ENCODE measurements around the gene GLRA2. TPM values are rescaled to one million over a fixed set of nuclear protein-coding genes. Genes with fewer than 3 reads are reported as not detected.

The GLRA2 gene
- total RNA-seq, 1 donor from 2014 or later, result not detected

DNA sequence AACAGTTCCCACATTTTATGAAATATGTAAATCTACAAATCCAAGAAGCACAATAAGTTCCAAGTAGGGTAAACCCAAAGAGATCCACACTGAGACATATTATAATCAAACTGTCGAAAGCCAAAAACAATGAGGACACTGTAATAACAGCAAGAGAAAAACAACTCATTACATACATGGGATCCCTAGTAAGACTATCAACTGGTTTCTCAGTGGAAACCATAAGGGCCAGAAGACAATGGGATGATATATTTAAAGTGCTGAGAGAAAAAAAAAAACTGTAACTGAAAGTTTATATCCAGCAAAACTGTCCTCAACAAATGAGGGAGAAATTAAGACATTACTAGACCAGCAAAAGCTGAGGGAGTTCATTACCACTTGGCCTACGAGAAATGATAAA is 34.7 kb downstream of the GLRA2 start:
- Mint-ChIP-seq H3K27ac (ENCODE audit: unreplicated experiment) (no peak overlapping the region), H3K4me3 (ENCODE audit: unreplicated experiment) (no peak overlapping the region), H3K36me3 (ENCODE audit: low read depth, unreplicated experiment) (no peaks in the 10 kb centered on the region), H3K9me3 (ENCODE audit: unreplicated experiment) (no peaks in the 10 kb centered on the region), H3K27me3 (ENCODE audit: unreplicated experiment) (no peaks in the 10 kb centered on the region), H3K4me1 (ENCODE audit: unreplicated experiment) (no peaks in the 10 kb centered on the region)
- no peak for DNase-seq (ENCODE audit: low spot score)
- TF ChIP-seq, protein P1, sequence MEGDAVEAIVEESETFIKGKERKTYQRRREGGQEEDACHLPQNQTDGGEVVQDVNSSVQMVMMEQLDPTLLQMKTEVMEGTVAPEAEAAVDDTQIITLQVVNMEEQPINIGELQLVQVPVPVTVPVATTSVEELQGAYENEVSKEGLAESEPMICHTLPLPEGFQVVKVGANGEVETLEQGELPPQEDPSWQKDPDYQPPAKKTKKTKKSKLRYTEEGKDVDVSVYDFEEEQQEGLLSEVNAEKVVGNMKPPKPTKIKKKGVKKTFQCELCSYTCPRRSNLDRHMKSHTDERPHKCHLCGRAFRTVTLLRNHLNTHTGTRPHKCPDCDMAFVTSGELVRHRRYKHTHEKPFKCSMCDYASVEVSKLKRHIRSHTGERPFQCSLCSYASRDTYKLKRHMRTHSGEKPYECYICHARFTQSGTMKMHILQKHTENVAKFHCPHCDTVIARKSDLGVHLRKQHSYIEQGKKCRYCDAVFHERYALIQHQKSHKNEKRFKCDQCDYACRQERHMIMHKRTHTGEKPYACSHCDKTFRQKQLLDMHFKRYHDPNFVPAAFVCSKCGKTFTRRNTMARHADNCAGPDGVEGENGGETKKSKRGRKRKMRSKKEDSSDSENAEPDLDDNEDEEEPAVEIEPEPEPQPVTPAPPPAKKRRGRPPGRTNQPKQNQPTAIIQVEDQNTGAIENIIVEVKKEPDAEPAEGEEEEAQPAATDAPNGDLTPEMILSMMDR (IDR thresholded peaks at IDR 0.05; ENCODE audit: unreplicated experiment), result no peak

DNA sequence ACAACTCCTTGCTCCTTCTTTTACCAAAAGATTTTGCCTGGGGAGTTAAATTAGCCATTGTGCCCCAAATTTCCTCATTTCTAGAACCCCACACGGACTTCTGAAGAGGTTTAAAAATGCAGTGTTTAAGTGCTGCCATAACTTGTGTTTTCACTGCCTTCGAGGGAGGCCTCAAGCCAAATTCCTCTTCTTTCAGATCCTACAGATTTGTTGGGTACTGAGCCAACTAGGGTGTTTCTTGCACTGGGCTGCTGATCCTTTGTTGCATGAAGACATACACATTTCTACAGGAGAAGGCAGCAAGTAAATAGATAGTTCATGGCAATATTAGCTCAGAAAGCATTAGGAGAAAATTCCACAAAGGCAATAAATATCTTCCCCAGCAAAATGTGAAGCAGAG is 43.8 kb downstream of the GLRA2 start:
- H3K4me3 Mint-ChIP-seq (ENCODE audit: unreplicated experiment), result no peak overlapping the region

DNA sequence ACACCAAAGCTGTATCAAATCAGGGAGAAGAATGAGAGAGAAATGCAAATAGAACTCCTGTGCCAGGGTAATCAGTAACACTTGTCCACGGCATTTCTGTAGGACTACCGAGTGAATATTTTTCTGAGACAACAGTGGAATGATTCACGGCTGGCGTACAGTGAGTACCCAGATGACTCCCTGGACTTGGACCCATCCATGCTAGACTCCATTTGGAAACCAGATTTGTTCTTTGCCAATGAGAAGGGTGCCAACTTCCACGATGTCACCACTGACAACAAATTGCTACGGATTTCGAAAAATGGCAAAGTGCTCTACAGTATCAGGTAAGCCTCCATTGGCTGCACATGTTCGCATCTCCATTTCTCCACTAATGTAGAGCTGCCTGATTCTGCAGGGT is 51.7 kb downstream of the GLRA2 start:
- Mint-ChIP-seq H3K27ac (ENCODE audit: unreplicated experiment) (no peak overlapping the region), H3K27me3 (ENCODE audit: unreplicated experiment) (no peaks in the 10 kb centered on the region), H3K9me3 (ENCODE audit: unreplicated experiment) (no peaks in the 10 kb centered on the region), H3K36me3 (ENCODE audit: low read depth, unreplicated experiment) (no peaks in the 10 kb centered on the region), H3K4me1 (ENCODE audit: unreplicated experiment) (no peaks in the 10 kb centered on the region), H3K4me3 (ENCODE audit: unreplicated experiment) (no peak overlapping the region)
- TF ChIP-seq, protein P1 (IDR thresholded peaks at IDR 0.05; ENCODE audit: unreplicated experiment), result no peak
- no peak for DNase-seq (ENCODE audit: low spot score)

More for the DNA sequence above, 43.8 kb downstream of the GLRA2 start:
- Mint-ChIP-seq H3K27me3 (ENCODE audit: unreplicated experiment) (no peaks in the 10 kb centered on the region), H3K27ac (ENCODE audit: unreplicated experiment) (no peak overlapping the region), H3K9me3 (ENCODE audit: unreplicated experiment) (no peaks in the 10 kb centered on the region), H3K36me3 (ENCODE audit: low read depth, unreplicated experiment) (no peaks in the 10 kb centered on the region), H3K4me1 (ENCODE audit: unreplicated experiment) (no peaks in the 10 kb centered on the region)
- no peak for DNase-seq (ENCODE audit: low spot score)
- TF ChIP-seq, protein P1 (IDR thresholded peaks at IDR 0.05; ENCODE audit: unreplicated experiment), result no peak

DNA sequence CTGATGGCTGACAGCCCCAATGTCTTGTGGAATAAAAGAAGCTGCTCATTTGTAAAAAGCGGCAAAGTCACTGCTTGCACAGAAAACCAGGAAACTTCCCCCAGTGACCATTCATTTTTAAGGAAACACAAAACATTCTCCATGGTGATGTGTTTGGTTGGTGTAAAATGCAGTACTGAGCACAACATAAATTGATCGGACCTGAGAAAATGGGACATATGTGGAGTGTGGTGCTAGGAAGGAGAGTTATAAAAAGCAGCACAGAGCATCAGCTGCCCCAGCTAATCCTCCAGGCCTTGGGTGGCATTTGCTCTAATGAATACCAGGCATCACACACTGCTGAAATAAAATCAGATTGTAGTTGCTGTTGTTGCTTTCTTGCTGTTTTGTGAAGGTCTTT is 55.2 kb downstream of the GLRA2 start:
- no peaks in the 10 kb centered on the region for H3K9me3 Mint-ChIP-seq (ENCODE audit: unreplicated experiment)
- H3K27ac Mint-ChIP-seq (ENCODE audit: unreplicated experiment), result no peak overlapping the region
- H3K27me3 Mint-ChIP-seq (ENCODE audit: unreplicated experiment), result no peaks in the 10 kb centered on the region
- no peaks in the 10 kb centered on the region for H3K4me1 Mint-ChIP-seq (ENCODE audit: unreplicated experiment)
- TF ChIP-seq, protein P1 (IDR thresholded peaks at IDR 0.05; ENCODE audit: unreplicated experiment), result no peak
- H3K4me3 Mint-ChIP-seq (ENCODE audit: unreplicated experiment), result no peak overlapping the region
- no peaks in the 10 kb centered on the region for H3K36me3 Mint-ChIP-seq (ENCODE audit: low read depth, unreplicated experiment)
- no peak for DNase-seq (ENCODE audit: low spot score)

DNA sequence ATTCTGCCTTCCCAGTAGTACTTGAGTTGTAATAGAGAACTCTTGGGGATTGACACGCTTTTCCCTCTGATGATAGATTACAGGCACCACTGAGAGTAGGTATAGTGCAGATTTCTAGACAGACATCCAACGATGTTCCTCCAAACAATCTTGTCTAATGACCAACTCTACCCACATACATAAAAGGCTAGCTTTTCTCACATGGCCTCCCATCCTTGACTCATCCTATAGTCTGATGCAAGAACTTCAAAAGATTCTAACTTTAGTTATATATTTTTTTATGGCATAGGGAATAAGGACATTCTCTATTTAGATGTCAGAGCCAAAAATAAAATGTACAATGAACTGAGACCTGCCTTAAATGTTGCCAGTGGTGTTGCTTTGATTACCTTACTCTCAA is 60.9 kb downstream of the GLRA2 start:
- Mint-ChIP-seq H3K27ac (ENCODE audit: unreplicated experiment) (no peak overlapping the region), H3K27me3 (ENCODE audit: unreplicated experiment) (no peaks in the 10 kb centered on the region), H3K9me3 (ENCODE audit: unreplicated experiment) (no peaks in the 10 kb centered on the region), H3K36me3 (ENCODE audit: low read depth, unreplicated experiment) (no peaks in the 10 kb centered on the region), H3K4me3 (ENCODE audit: unreplicated experiment) (no peak overlapping the region), H3K4me1 (ENCODE audit: unreplicated experiment) (no peaks in the 10 kb centered on the region)
- TF ChIP-seq, protein P1 (IDR thresholded peaks at IDR 0.05; ENCODE audit: unreplicated experiment), result no peak
- DNase-seq (ENCODE audit: low spot score), result no peak
